C4-2B (cell line): ENCODE data around the gene HCN2.

Experiments
- ZFX ChIP-seq: fragments of 450-650 bp; IDR thresholded peaks from 2 replicates; pipeline ENCODE4 v1.6.1; 2017
- TF ChIP-seq, protein P1 (sequence below): fragments of 450-650 bp; conservative IDR thresholded peaks from 2 replicates; pipeline ENCODE4 v1.5.1; 2017; ENCODE audit warnings: mild to moderate bottlenecking

DNA sequence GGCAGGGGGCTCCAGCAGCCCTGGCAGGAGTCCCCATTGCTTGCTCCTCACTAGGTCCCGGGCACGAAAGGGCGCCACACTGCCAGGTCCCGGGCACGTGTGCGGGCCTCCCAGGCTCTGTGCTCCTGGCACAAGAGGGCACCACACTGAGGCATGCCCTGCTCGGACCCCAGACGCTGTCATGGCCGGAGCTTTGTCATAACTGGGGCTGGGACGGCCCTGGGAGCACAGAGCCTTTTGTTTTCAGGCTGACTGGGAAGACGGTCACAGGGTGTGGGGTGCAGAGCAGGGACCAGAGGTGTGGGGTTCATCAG is 9.9 kb upstream of the HCN2 start:
- TF ChIP-seq, protein P1, sequence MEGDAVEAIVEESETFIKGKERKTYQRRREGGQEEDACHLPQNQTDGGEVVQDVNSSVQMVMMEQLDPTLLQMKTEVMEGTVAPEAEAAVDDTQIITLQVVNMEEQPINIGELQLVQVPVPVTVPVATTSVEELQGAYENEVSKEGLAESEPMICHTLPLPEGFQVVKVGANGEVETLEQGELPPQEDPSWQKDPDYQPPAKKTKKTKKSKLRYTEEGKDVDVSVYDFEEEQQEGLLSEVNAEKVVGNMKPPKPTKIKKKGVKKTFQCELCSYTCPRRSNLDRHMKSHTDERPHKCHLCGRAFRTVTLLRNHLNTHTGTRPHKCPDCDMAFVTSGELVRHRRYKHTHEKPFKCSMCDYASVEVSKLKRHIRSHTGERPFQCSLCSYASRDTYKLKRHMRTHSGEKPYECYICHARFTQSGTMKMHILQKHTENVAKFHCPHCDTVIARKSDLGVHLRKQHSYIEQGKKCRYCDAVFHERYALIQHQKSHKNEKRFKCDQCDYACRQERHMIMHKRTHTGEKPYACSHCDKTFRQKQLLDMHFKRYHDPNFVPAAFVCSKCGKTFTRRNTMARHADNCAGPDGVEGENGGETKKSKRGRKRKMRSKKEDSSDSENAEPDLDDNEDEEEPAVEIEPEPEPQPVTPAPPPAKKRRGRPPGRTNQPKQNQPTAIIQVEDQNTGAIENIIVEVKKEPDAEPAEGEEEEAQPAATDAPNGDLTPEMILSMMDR, result no peak
- no peak for TF ChIP-seq ZFX
